Endothelial cell of umbilical vein (primary cell): ENCODE data around the gene OLFML2B.

Source experiments
- MAX ChIP-seq: IDR thresholded peaks from 2 replicates; pipeline ENCODE4 v1.6.1; 2011; ENCODE audit not compliant: insufficient read depth, insufficient read length
- POLR2A ChIP-seq: IDR thresholded peaks from 2 replicates; pipeline ENCODE4 v1.6.1; 2012; ENCODE audit warnings: low read depth, mild to moderate bottlenecking, control low read depth, low read length

- no peak for TF ChIP-seq POLR2A
- no peak for TF ChIP-seq MAX
Observed at GRCh38 chr1:161956930-161957329, 66.7 kb downstream of the OLFML2B start.
